ENCODE results near the gene NUP133.

The NUP133 gene

DNA sequence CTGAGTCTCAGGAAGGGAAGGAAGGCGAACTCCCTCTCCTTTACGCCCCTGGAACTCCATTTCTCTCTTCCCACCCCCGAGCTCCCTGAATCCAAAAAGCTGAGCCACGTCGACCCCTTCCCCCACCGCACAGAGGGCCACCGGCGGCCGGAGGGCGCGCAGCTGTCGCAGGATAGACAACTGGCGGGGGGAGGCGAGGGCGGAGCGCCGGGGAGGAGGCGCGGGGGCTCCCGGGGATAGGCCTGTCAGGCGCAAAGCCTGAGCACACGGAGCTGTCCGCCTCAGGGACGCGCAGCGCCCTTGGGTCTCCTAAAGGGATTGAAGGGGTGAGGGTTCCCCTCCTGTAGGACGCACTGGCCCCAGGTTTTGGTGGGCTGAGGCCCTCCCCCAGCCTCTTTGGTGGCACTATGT is 73.5 kb downstream of the NUP133 start:
- H3K9me3 ChIP-seq (ENCODE audit: control insufficient read depth, low read length): no peaks in the 10 kb centered on the region
- no peak overlapping the region for H2BK5ac ChIP-seq (ENCODE audit: low read depth, low read length, poor library complexity, severe bottlenecking)
- no peak overlapping the region for H3K9ac ChIP-seq (ENCODE audit: low read length)
- no peak overlapping the region for H3K4me3 ChIP-seq (ENCODE audit: insufficient read depth in 1 of 2, low read depth in 1 of 2, low read length in 2 of 2)
- peaks cover 59 to 63% of the 10 kb centered on the region in 2 experiments for H3K27me3 ChIP-seq (ENCODE audit: control insufficient read depth in 1 of 2, insufficient read depth in 1 of 2, low read length in 2 of 2)
- no peak overlapping the region for H2AFZ ChIP-seq (ENCODE audit: low read depth, low read length)
- no peak overlapping the region for H3K4me2 ChIP-seq (ENCODE audit: low read length, poor library complexity, severe bottlenecking)
- H3K27ac ChIP-seq (ENCODE audit: low read length, poor library complexity, severe bottlenecking): no peak overlapping the region
- no peak overlapping the region for H3K23ac ChIP-seq (ENCODE audit: low read length in 2 of 2)
- no peak overlapping the region for H3K4ac ChIP-seq (ENCODE audit: low read depth in 1 of 2, low read length in 2 of 2)
- no peaks in the 10 kb centered on the region for H3K79me1 ChIP-seq (replicated peaks; ENCODE audit: low read length, poor library complexity, severe bottlenecking)
- no peak overlapping the region for H3K18ac ChIP-seq (ENCODE audit: low read depth in 1 of 2, low read length in 2 of 2)
- H2AK5ac ChIP-seq (ENCODE audit: low read length, severe bottlenecking): no peak overlapping the region
- no peak for DNase-seq
- no peak overlapping the region for H4K8ac ChIP-seq (ENCODE audit: low read length)
- H4K91ac ChIP-seq (ENCODE audit: low read length): no peak overlapping the region
- no peak overlapping the region for H2BK15ac ChIP-seq (ENCODE audit: low read depth, poor library complexity, severe bottlenecking)
- no peak overlapping the region for H2BK12ac ChIP-seq (ENCODE audit: low read length in 2 of 2)
- WGBS: 3% methylated on average over 24 of the region's 27 CpGs
- peaks cover 0 to 1% of the 10 kb centered on the region in 2 experiments for H3K36me3 ChIP-seq (ENCODE audit: control insufficient read depth in 1 of 2, insufficient read depth in 2 of 2, low read depth in 1 of 2, low read length in 2 of 2)
- no peak overlapping the region for H3K14ac ChIP-seq (ENCODE audit: low read length in 2 of 2)
- H3K4me1 ChIP-seq (ENCODE audit: control insufficient read depth, insufficient read depth, low read depth, low read length): peaks cover 23% of the 10 kb centered on the region
- no peak overlapping the region for H2BK120ac ChIP-seq (ENCODE audit: low read depth, low read length)

DNA sequence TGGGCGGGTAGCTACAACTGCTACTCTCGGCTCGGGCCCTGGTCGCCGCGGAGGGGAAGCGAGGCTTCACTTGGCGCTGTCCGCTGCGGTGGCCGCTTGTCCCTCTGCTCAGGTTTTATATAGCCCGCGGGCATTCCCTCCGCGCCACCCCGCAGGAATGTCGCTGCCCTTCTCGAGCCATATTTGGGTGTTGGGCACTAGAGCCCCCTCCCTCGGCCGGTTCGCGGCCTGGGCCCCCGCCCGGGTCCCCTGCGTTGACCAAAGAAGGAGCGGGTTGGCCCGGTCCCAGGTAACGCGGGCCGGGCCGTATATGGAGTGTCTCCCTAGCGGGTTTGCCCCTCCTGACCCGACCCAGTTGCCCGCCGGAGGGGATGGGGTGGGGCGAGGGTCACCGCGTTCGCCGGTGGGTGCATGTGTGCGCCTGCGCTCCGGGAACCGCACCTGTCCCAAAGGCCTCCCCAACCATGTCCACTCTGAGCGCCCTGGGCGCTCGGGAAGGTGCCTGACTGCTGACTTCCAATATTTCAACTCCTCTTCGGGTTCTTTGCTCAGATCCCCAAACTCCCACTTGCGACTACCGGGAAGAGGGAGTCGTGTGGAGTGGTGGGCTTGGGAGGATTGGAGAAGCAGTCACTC is 74.0 kb downstream of the NUP133 start, which contains the start of gene ACTA1:
Gene ACTA1, minus strand, starts transcription at position 90 of the 636 bp plus-strand sequence. CDS start 979 bp downstream, outside the sequence.
- H4K91ac ChIP-seq (ENCODE audit: low read length): no peak within 1 kb of the TSS
- H2BK12ac ChIP-seq (ENCODE audit: low read length in 2 of 2): no peak within 1 kb of the TSS
- H3K14ac ChIP-seq (ENCODE audit: low read length in 2 of 2): no peak within 1 kb of the TSS
- DNase-seq: no peak
- H3K9me3 ChIP-seq (ENCODE audit: control insufficient read depth, low read length): no peaks in the 10 kb centered on the region
- no peaks in the 10 kb centered on the region for H3K79me1 ChIP-seq (replicated peaks; ENCODE audit: low read length, poor library complexity, severe bottlenecking)
- no peak within 1 kb of the TSS for H2BK120ac ChIP-seq (ENCODE audit: low read depth, low read length)
- H3K4me1 ChIP-seq (ENCODE audit: control insufficient read depth, insufficient read depth, low read depth, low read length): peaks cover 23% of the 10 kb centered on the region
- no peak within 1 kb of the TSS for H2AK5ac ChIP-seq (ENCODE audit: low read length, severe bottlenecking)
- H3K27me3 ChIP-seq (ENCODE audit: control insufficient read depth in 1 of 2, insufficient read depth in 1 of 2, low read length in 2 of 2): peaks cover 59 to 68% of the 10 kb centered on the region in 2 experiments
- H3K4me3 ChIP-seq (ENCODE audit: insufficient read depth in 1 of 2, low read depth in 1 of 2, low read length in 2 of 2): no peak within 1 kb of the TSS
- H3K23ac ChIP-seq (ENCODE audit: low read length in 2 of 2): peak within 1 kb of the TSS in 1 of 2 experiments; percentile 34
- H3K27ac ChIP-seq (ENCODE audit: low read length, poor library complexity, severe bottlenecking): no peak within 1 kb of the TSS
- H3K4ac ChIP-seq (ENCODE audit: low read depth in 1 of 2, low read length in 2 of 2): no peak within 1 kb of the TSS
- no peak within 1 kb of the TSS for H2BK5ac ChIP-seq (ENCODE audit: low read depth, low read length, poor library complexity, severe bottlenecking)
- H3K36me3 ChIP-seq (ENCODE audit: control insufficient read depth in 1 of 2, insufficient read depth in 2 of 2, low read depth in 1 of 2, low read length in 2 of 2): no peaks in the 10 kb centered on the region
- no peak within 1 kb of the TSS for H4K8ac ChIP-seq (ENCODE audit: low read length)
- H3K4me2 ChIP-seq (ENCODE audit: low read length, poor library complexity, severe bottlenecking): no peak within 1 kb of the TSS
- H2BK15ac ChIP-seq (ENCODE audit: low read depth, poor library complexity, severe bottlenecking): no peak within 1 kb of the TSS
- H2AFZ ChIP-seq (ENCODE audit: low read depth, low read length): no peak within 1 kb of the TSS
- WGBS: 2% methylated on average over 31 of the region's 51 CpGs
- H3K9ac ChIP-seq (ENCODE audit: low read length): no peak within 1 kb of the TSS
- no peak within 1 kb of the TSS for H3K18ac ChIP-seq (ENCODE audit: low read depth in 1 of 2, low read length in 2 of 2)

GRCh38 chr1:229433364-229434004 is 74.7 kb downstream of the NUP133 start:
- H2BK120ac ChIP-seq (ENCODE audit: low read depth, low read length): no peak overlapping the region
- H3K9me3 ChIP-seq (ENCODE audit: control insufficient read depth, low read length): no peaks in the 10 kb centered on the region
- no peaks in the 10 kb centered on the region for H3K79me1 ChIP-seq (replicated peaks; ENCODE audit: low read length, poor library complexity, severe bottlenecking)
- peaks cover 59 to 69% of the 10 kb centered on the region in 2 experiments for H3K27me3 ChIP-seq (ENCODE audit: control insufficient read depth in 1 of 2, insufficient read depth in 1 of 2, low read length in 2 of 2)
- H2AFZ ChIP-seq (ENCODE audit: low read depth, low read length): no peak overlapping the region
- no peak overlapping the region for H3K4me3 ChIP-seq (ENCODE audit: insufficient read depth in 1 of 2, low read depth in 1 of 2, low read length in 2 of 2)
- H3K18ac ChIP-seq (ENCODE audit: low read depth in 1 of 2, low read length in 2 of 2): no peak overlapping the region
- H3K4ac ChIP-seq (ENCODE audit: low read depth in 1 of 2, low read length in 2 of 2): no peak overlapping the region
- H2BK5ac ChIP-seq (ENCODE audit: low read depth, low read length, poor library complexity, severe bottlenecking): no peak overlapping the region
- WGBS: 43% methylated on average over 19 of the region's 19 CpGs
- no peak overlapping the region for H4K91ac ChIP-seq (ENCODE audit: low read length)
- DNase-seq: no peak
- no peak overlapping the region for H3K9ac ChIP-seq (ENCODE audit: low read length)
- H2BK12ac ChIP-seq (ENCODE audit: low read length in 2 of 2): no peak overlapping the region
- H2AK5ac ChIP-seq (ENCODE audit: low read length, severe bottlenecking): no peak overlapping the region
- peak overlapping the region in 1 of 2 experiments; percentile 34 for H3K23ac ChIP-seq (ENCODE audit: low read length in 2 of 2)
- H3K27ac ChIP-seq (ENCODE audit: low read length, poor library complexity, severe bottlenecking): no peak overlapping the region
- no peaks in the 10 kb centered on the region for H3K36me3 ChIP-seq (ENCODE audit: control insufficient read depth in 1 of 2, insufficient read depth in 2 of 2, low read depth in 1 of 2, low read length in 2 of 2)
- no peak overlapping the region for H2BK15ac ChIP-seq (ENCODE audit: low read depth, poor library complexity, severe bottlenecking)
- no peak overlapping the region for H3K4me2 ChIP-seq (ENCODE audit: low read length, poor library complexity, severe bottlenecking)
- peaks cover 23% of the 10 kb centered on the region for H3K4me1 ChIP-seq (ENCODE audit: control insufficient read depth, insufficient read depth, low read depth, low read length)
- H4K8ac ChIP-seq (ENCODE audit: low read length): no peak overlapping the region
- H3K14ac ChIP-seq (ENCODE audit: low read length in 2 of 2): no peak overlapping the region

GRCh38 chr1:229432905-229433304 is 75.2 kb downstream of the NUP133 start:
- no peak for DNase-seq
- H2AK5ac ChIP-seq (ENCODE audit: low read length, severe bottlenecking): no peak overlapping the region
- H3K79me1 ChIP-seq (replicated peaks; ENCODE audit: low read length, poor library complexity, severe bottlenecking): no peaks in the 10 kb centered on the region
- H3K9me3 ChIP-seq (ENCODE audit: control insufficient read depth, low read length): no peaks in the 10 kb centered on the region
- H2AFZ ChIP-seq (ENCODE audit: low read depth, low read length): no peak overlapping the region
- H3K4me3 ChIP-seq (ENCODE audit: insufficient read depth in 1 of 2, low read depth in 1 of 2, low read length in 2 of 2): no peak overlapping the region
- H3K27ac ChIP-seq (ENCODE audit: low read length, poor library complexity, severe bottlenecking): no peak overlapping the region
- H3K4me2 ChIP-seq (ENCODE audit: low read length, poor library complexity, severe bottlenecking): no peak overlapping the region
- H2BK15ac ChIP-seq (ENCODE audit: low read depth, poor library complexity, severe bottlenecking): no peak overlapping the region
- no peaks in the 10 kb centered on the region for H3K36me3 ChIP-seq (ENCODE audit: control insufficient read depth in 1 of 2, insufficient read depth in 2 of 2, low read depth in 1 of 2, low read length in 2 of 2)
- peaks cover 23% of the 10 kb centered on the region for H3K4me1 ChIP-seq (ENCODE audit: control insufficient read depth, insufficient read depth, low read depth, low read length)
- no peak overlapping the region for H2BK12ac ChIP-seq (ENCODE audit: low read length in 2 of 2)
- H3K14ac ChIP-seq (ENCODE audit: low read length in 2 of 2): no peak overlapping the region
- H3K18ac ChIP-seq (ENCODE audit: low read depth in 1 of 2, low read length in 2 of 2): no peak overlapping the region
- no peak overlapping the region for H3K23ac ChIP-seq (ENCODE audit: low read length in 2 of 2)
- H4K8ac ChIP-seq (ENCODE audit: low read length): no peak overlapping the region
- H2BK120ac ChIP-seq (ENCODE audit: low read depth, low read length): no peak overlapping the region
- WGBS: 70% methylated on average over 37 of the region's 37 CpGs
- H4K91ac ChIP-seq (ENCODE audit: low read length): no peak overlapping the region
- H3K27me3 ChIP-seq (ENCODE audit: control insufficient read depth in 1 of 2, insufficient read depth in 1 of 2, low read length in 2 of 2): peaks cover 59 to 74% of the 10 kb centered on the region in 2 experiments
- no peak overlapping the region for H3K9ac ChIP-seq (ENCODE audit: low read length)
- no peak overlapping the region for H3K4ac ChIP-seq (ENCODE audit: low read depth in 1 of 2, low read length in 2 of 2)
- no peak overlapping the region for H2BK5ac ChIP-seq (ENCODE audit: low read depth, low read length, poor library complexity, severe bottlenecking)
